Chondrocyte (in vitro differentiated cells): Measurements from ENCODE around the gene RYR2. TPM values are rescaled to one million over a fixed set of nuclear protein-coding genes. Genes with fewer than 3 reads are reported as not detected.

Source experiments
- DNase-seq: peaks from one replicate; pipeline ENCODE4 v3.0.0; 2021; ENCODE audit warnings: mixed read lengths, low spot score
- H3K27ac Mint-ChIP-seq: one replicate; pipeline ENCODE4 v1.8.0; 2021; ENCODE audit warnings: mild to moderate bottlenecking, moderate library complexity, mixed read lengths; ENCODE audit not compliant: unreplicated experiment
- H3K27me3 Mint-ChIP-seq: 2 replicates; pipeline ENCODE4 v1.8.0; 2021; ENCODE audit warnings: low read depth, mixed read lengths
- H3K36me3 Mint-ChIP-seq: 2 replicates; pipeline ENCODE4 v1.8.0; 2021; ENCODE audit warnings: low read depth, mixed read lengths
- H3K4me1 Mint-ChIP-seq: 2 replicates; pipeline ENCODE4 v1.8.0; 2021; ENCODE audit warnings: low read depth, mild to moderate bottlenecking, mixed read lengths
- H3K4me3 Mint-ChIP-seq: one replicate; pipeline ENCODE4 v1.8.0; 2021; ENCODE audit warnings: mild to moderate bottlenecking, moderate library complexity, mixed read lengths; ENCODE audit not compliant: unreplicated experiment
- H3K9me3 Mint-ChIP-seq: 2 replicates; pipeline ENCODE4 v1.8.0; 2021; ENCODE audit warnings: low read depth, mixed read lengths
- total RNA-seq: library from RNA; stranded (reverse); gene quantifications from 3 replicates; pipeline ENCODE4 v1.2.1, GENCODE V29; 2021
- TF ChIP-seq, protein P1 (sequence below): fragments of 200-600 bp; sonication (generic); IDR thresholded peaks from 2 replicates; pipeline ENCODE4 v1.5.0; 2021; ENCODE audit warnings: antibody characterized with exemption, mild to moderate bottlenecking, moderate library complexity

Gene RYR2
- total RNA-seq, 1 donor from 2014 or later: 0.12 TPM

DNA sequence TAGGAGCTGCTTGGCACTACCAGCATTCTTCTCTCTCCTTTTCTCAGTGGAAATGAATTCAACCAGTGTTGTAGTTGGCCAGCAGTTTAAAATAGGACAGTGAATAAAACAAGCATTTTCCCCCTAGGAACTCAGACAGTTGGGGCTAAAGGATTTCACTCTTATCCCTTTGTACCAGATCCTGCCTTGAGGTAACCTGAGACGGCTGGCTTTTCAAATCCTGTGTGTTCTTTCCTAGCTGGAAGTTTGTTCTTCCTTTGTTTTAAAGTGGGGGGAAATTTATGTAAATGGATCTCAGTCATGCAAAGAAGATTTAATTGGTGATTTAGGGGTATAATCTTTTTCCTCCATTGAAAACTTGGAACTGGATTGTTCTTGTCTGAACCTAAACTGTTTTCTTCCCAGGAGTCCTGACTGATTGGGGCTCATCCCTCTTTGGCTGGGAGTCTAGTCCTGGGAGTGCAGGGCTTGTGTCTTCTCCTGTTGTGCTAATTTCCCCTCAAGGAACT lies 825.5 kb downstream of the RYR2 start:
- TF ChIP-seq, protein P1, sequence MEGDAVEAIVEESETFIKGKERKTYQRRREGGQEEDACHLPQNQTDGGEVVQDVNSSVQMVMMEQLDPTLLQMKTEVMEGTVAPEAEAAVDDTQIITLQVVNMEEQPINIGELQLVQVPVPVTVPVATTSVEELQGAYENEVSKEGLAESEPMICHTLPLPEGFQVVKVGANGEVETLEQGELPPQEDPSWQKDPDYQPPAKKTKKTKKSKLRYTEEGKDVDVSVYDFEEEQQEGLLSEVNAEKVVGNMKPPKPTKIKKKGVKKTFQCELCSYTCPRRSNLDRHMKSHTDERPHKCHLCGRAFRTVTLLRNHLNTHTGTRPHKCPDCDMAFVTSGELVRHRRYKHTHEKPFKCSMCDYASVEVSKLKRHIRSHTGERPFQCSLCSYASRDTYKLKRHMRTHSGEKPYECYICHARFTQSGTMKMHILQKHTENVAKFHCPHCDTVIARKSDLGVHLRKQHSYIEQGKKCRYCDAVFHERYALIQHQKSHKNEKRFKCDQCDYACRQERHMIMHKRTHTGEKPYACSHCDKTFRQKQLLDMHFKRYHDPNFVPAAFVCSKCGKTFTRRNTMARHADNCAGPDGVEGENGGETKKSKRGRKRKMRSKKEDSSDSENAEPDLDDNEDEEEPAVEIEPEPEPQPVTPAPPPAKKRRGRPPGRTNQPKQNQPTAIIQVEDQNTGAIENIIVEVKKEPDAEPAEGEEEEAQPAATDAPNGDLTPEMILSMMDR: no peak
- Mint-ChIP-seq H3K4me1 (peaks cover 8% of the 10 kb centered on the region), H3K27me3 (no peaks in the 10 kb centered on the region), H3K9me3 (no peaks in the 10 kb centered on the region), H3K27ac (no peak overlapping the region), H3K36me3 (no peaks in the 10 kb centered on the region), H3K4me3 (no peak overlapping the region)
- DNase-seq: no peak

DNA sequence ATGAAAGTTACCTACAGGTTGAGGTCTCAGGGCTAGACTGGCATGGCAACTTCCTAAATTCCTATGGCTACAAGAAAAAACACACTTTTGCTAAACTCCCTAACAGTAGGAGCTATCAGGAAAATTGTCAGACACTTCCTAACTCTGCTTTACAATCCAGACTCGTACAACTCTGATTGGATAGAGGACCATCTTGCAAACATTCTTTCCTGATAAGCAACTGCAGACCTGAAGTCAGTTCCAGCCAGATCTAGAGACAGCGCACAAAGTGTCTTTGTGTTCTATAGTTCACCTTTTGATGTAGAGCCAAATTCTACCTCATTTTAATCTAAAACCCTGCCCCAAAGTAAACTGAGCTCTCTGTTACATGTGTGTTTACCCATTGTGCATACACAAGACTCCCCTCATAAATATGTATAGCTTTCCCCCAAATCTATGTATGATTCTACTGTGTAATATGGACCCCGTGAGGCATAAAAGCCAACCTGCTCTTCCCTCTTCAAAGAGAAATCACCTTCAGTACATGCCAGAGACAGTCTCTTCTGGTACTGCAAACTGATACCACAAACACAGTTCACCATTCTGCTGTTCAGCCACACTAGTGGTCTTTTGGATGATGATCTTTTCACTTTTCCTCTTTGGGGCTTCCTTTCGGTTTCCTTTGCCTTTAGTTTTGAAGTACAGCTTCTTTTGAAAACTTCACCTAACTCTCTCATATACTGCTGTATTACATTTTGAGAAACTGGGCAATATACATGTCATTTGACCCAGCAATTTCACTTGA lies 827.0 kb downstream of the RYR2 start:
- H3K9me3 Mint-ChIP-seq: no peaks in the 10 kb centered on the region
- TF ChIP-seq, protein P1: no peak
- peaks cover 18% of the 10 kb centered on the region for H3K4me1 Mint-ChIP-seq
- no peaks in the 10 kb centered on the region for H3K27me3 Mint-ChIP-seq
- no peak overlapping the region for H3K27ac Mint-ChIP-seq
- H3K4me3 Mint-ChIP-seq: no peak overlapping the region
- DNase-seq: no peak
- no peaks in the 10 kb centered on the region for H3K36me3 Mint-ChIP-seq

DNA sequence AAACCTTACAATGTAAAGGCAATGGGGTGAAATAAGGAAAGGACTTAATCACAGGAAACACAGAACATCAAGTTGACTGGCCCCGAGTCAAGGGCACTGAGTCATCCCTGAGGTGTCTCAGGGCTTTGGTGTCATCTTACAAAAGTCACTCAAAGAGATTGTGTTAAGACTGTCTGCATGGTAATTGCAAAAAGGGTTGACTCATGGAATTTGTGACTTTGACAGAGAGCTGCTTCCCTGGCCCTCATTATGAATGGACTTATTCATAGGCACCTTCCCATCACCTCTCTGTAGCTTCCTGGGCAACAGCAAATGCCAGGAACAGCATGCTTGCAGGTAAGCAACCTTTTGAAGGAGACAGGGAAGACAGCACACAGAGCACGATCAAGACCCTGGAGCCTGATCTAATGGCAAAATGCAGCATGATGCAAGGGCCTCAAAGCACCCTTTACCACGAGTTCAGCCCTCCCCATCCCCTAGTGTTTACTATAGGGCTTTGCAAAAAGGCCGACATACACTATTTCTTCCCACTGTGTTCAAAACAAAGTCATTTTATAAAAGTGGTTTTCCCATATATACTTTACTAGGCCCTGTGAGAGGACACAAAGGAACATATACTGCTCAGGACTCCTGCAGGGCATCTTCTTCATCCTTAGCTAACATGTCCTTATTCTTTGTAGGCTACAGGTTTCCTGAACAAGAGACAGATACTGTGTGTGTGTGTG lies 831.7 kb downstream of the RYR2 start:
- no peaks in the 10 kb centered on the region for H3K36me3 Mint-ChIP-seq
- peak overlapping the region; percentile 9 for H3K27ac Mint-ChIP-seq
- TF ChIP-seq, protein P1: no peak
- H3K27me3 Mint-ChIP-seq: no peaks in the 10 kb centered on the region
- no peaks in the 10 kb centered on the region for H3K9me3 Mint-ChIP-seq
- no peak for DNase-seq
- peaks cover 24% of the 10 kb centered on the region for H3K4me1 Mint-ChIP-seq
- H3K4me3 Mint-ChIP-seq: no peak overlapping the region

DNA sequence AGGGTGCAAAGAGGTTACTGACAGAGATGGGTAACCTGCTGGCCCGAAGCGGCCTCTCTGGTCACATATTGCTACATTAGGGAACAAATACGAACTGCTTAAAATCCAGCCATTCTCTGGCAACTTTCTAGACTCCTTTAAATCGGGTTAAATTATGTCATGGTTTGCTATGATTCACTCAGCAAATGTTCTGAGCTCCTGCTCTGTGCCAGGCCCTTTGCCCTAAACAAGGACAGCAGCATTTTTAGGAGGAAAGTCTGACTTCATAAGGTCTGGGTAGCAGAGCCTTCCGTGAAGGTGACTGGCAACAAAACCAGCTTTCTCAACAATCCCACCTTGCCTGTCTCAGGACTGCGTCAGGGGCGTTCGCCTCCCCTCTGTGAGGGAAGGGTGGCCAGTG lies 833.3 kb downstream of the RYR2 start:
- H3K9me3 Mint-ChIP-seq: no peaks in the 10 kb centered on the region
- H3K4me3 Mint-ChIP-seq: no peak overlapping the region
- no peaks in the 10 kb centered on the region for H3K27me3 Mint-ChIP-seq
- peaks cover 28% of the 10 kb centered on the region for H3K4me1 Mint-ChIP-seq
- H3K36me3 Mint-ChIP-seq: no peaks in the 10 kb centered on the region
- TF ChIP-seq, protein P1: no peak
- H3K27ac Mint-ChIP-seq: no peak overlapping the region
- no peak for DNase-seq

DNA sequence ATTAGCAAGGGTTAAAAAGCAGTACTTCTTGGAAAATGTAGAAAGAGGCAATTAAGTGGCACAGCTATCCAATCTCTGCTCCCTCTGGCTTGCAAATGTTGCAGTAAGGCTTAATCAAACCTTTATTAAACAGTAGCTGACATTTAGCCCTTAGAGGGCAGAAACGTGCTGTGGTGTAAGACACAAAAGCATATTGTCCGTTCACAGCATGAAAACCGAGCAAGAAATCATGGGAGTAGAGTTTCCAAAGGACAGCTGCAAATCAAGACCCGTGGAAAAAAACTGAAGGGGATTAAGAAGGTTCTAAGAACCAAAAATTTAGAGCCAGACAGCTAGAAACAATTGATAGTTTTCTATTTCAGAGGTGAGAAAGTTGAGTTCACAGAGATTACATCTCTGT lies 835.6 kb downstream of the RYR2 start:
- Mint-ChIP-seq H3K27me3 (no peaks in the 10 kb centered on the region), H3K4me3 (no peak overlapping the region), H3K9me3 (no peaks in the 10 kb centered on the region), H3K36me3 (no peaks in the 10 kb centered on the region), H3K27ac (no peak overlapping the region), H3K4me1 (peaks cover 28% of the 10 kb centered on the region)
- TF ChIP-seq, protein P1: no peak
- no peak for DNase-seq
